IPS-15b (cell line): ENCODE results near the gene ZNF417.
"Not testable (repeated sequence)": the region's sequence is repeated elsewhere in the genome, so short reads cannot be mapped to it uniquely, and the experiment has no call there.

ENCODE experiments used
- H3K27me3 ChIP-seq: one replicate; pipeline ENCODE4 v1.6.1; 2013; ENCODE audit warnings: low read length; ENCODE audit not compliant: control insufficient read depth, insufficient read depth
- H3K36me3 ChIP-seq: one replicate; pipeline ENCODE4 v1.6.1; 2013; ENCODE audit warnings: low read length; ENCODE audit not compliant: control insufficient read depth, insufficient read depth
- H3K4me1 ChIP-seq: one replicate; pipeline ENCODE4 v1.6.1; 2013; ENCODE audit warnings: mild to moderate bottlenecking, low read length; ENCODE audit not compliant: control insufficient read depth, insufficient read depth
- H3K4me3 ChIP-seq: one replicate; pipeline ENCODE4 v1.5.1; 2013; ENCODE audit warnings: low read depth, low read length
- H3K9ac ChIP-seq: one replicate; pipeline ENCODE4 v1.6.1; 2013; ENCODE audit warnings: low read depth, mild to moderate bottlenecking, low read length
- H3K9me3 ChIP-seq: one replicate; pipeline ENCODE4 v1.6.1; 2013; ENCODE audit warnings: mild to moderate bottlenecking, low read length; ENCODE audit not compliant: control insufficient read depth, insufficient read depth

Gene ZNF417

GRCh38 chr19:57934820-57935665 is 18.7 kb upstream of the ZNF417 start, which contains the start of gene ZNF418:
TSS of gene ZNF418 (minus strand) at chr19:57935402. CDS start at chr19:57933822, 1,580 bp downstream.
- Histone ChIP-seq H3K9ac (peak within 1 kb of the TSS; percentile 96), H3K9me3 (no peaks in the 10 kb centered on the region), H3K4me1 (peaks cover 2% of the 10 kb centered on the region), H3K27me3 (no peaks in the 10 kb centered on the region), H3K36me3 (peaks cover 21% of the 10 kb centered on the region), H3K4me3 (peak within 1 kb of the TSS; percentile 89)

GRCh38 chr19:57927587-57927986 is 11.2 kb upstream of the ZNF417 start:
- H3K4me3 ChIP-seq, result no peak overlapping the region
- H3K27me3 ChIP-seq, result no peaks in the 10 kb centered on the region
- H3K4me1 ChIP-seq, result no peaks in the 10 kb centered on the region
- peaks cover 57% of the 10 kb centered on the region for H3K36me3 ChIP-seq
- H3K9ac ChIP-seq, result no peak overlapping the region
- peaks cover 21% of the 10 kb centered on the region for H3K9me3 ChIP-seq

GRCh38 chr19:57914531-57914930 is 1.9 kb downstream of the ZNF417 start:
- H3K9ac ChIP-seq, result no peak overlapping the region
- H3K4me3 ChIP-seq, result no peak overlapping the region
- H3K4me1 ChIP-seq, result peaks cover 2% of the 10 kb centered on the region
- H3K27me3 ChIP-seq, result no peaks in the 10 kb centered on the region
- no peaks in the 10 kb centered on the region for H3K9me3 ChIP-seq
- peaks cover 4% of the 10 kb centered on the region for H3K36me3 ChIP-seq

GRCh38 chr19:57907394-57907793 is 9.0 kb downstream of the ZNF417 start:
- no peak overlapping the region for H3K4me3 ChIP-seq
- peaks cover 7% of the 10 kb centered on the region for H3K36me3 ChIP-seq
- no peaks in the 10 kb centered on the region for H3K9me3 ChIP-seq
- H3K9ac ChIP-seq, result no peak overlapping the region
- H3K4me1 ChIP-seq, result no peaks in the 10 kb centered on the region
- no peaks in the 10 kb centered on the region for H3K27me3 ChIP-seq

- Histone ChIP-seq H3K4me1 (no peaks in the 10 kb centered on the region), H3K36me3 (peaks cover 4% of the 10 kb centered on the region), H3K9me3 (no peaks in the 10 kb centered on the region), H3K9ac (no peak overlapping the region), H3K27me3 (no peaks in the 10 kb centered on the region), H3K4me3 (no peak overlapping the region)
Measured at GRCh38 chr19:57905258-57905657, 11.1 kb downstream of the ZNF417 start.

- no peak overlapping the region for H3K4me3 ChIP-seq
- no peaks in the 10 kb centered on the region for H3K27me3 ChIP-seq
- H3K36me3 ChIP-seq, result peaks cover 4% of the 10 kb centered on the region
- H3K9me3 ChIP-seq, result no peaks in the 10 kb centered on the region
- no peaks in the 10 kb centered on the region for H3K4me1 ChIP-seq
- H3K9ac ChIP-seq, result no peak overlapping the region
Measured at GRCh38 chr19:57903618-57904184, 12.7 kb downstream of the ZNF417 start.

- H3K36me3 ChIP-seq, result no peaks in the 10 kb centered on the region
- H3K4me3 ChIP-seq, result no peak overlapping the region
- H3K9me3 ChIP-seq, result no peaks in the 10 kb centered on the region
Measured at GRCh38 chr19:57900311-57900710, 16.1 kb downstream of the ZNF417 start.

GRCh38 chr19:57890706-57891105 is 25.7 kb downstream of the ZNF417 start:
- not testable (repeated sequence) for H3K36me3 ChIP-seq

More at GRCh38 chr19:57900311-57900710, 16.1 kb downstream of the ZNF417 start:
- H3K9ac ChIP-seq, result no peak overlapping the region
- H3K4me1 ChIP-seq, result no peaks in the 10 kb centered on the region
- H3K27me3 ChIP-seq, result no peaks in the 10 kb centered on the region

GRCh38 chr19:57888560-57889231 is 27.7 kb downstream of the ZNF417 start, which contains the start of gene ZNF814:
TSS of gene ZNF814 (minus strand) at chr19:57889037. CDS start at chr19:57888802, 235 bp downstream.
- no peaks in the 10 kb centered on the region for H3K9me3 ChIP-seq
- H3K4me3 ChIP-seq, result peak within 1 kb of the TSS; percentile 81
- peak within 1 kb of the TSS; percentile 99 for H3K9ac ChIP-seq
- H3K4me1 ChIP-seq, result peaks cover 10% of the 10 kb centered on the region
- peaks cover 18% of the 10 kb centered on the region for H3K36me3 ChIP-seq
- H3K27me3 ChIP-seq, result no peaks in the 10 kb centered on the region

More at GRCh38 chr19:57890706-57891105, 25.7 kb downstream of the ZNF417 start:
- H3K9ac ChIP-seq, H3K27me3 ChIP-seq, H3K4me3 ChIP-seq, H3K4me1 ChIP-seq, H3K9me3 ChIP-seq: not testable (repeated sequence)

- no peaks in the 10 kb centered on the region for H3K27me3 ChIP-seq
- H3K9ac ChIP-seq, result peak overlapping the region; percentile 99
- H3K36me3 ChIP-seq, result peaks cover 18% of the 10 kb centered on the region
- no peaks in the 10 kb centered on the region for H3K9me3 ChIP-seq
- H3K4me1 ChIP-seq, result peaks cover 10% of the 10 kb centered on the region
- H3K4me3 ChIP-seq, result peak overlapping the region; percentile 81
Measured at GRCh38 chr19:57888107-57888559, 28.3 kb downstream of the ZNF417 start.

- peaks cover 6% of the 10 kb centered on the region for H3K4me1 ChIP-seq
- peak overlapping the region; percentile 81 for H3K4me3 ChIP-seq
- peaks cover 18% of the 10 kb centered on the region for H3K36me3 ChIP-seq
- peak overlapping the region; percentile 99 for H3K9ac ChIP-seq
- no peaks in the 10 kb centered on the region for H3K27me3 ChIP-seq
- H3K9me3 ChIP-seq, result no peaks in the 10 kb centered on the region
Measured at GRCh38 chr19:57887195-57887941, 29.0 kb downstream of the ZNF417 start.
